ENCODE results near the gene LYL1.

The LYL1 gene

DNA sequence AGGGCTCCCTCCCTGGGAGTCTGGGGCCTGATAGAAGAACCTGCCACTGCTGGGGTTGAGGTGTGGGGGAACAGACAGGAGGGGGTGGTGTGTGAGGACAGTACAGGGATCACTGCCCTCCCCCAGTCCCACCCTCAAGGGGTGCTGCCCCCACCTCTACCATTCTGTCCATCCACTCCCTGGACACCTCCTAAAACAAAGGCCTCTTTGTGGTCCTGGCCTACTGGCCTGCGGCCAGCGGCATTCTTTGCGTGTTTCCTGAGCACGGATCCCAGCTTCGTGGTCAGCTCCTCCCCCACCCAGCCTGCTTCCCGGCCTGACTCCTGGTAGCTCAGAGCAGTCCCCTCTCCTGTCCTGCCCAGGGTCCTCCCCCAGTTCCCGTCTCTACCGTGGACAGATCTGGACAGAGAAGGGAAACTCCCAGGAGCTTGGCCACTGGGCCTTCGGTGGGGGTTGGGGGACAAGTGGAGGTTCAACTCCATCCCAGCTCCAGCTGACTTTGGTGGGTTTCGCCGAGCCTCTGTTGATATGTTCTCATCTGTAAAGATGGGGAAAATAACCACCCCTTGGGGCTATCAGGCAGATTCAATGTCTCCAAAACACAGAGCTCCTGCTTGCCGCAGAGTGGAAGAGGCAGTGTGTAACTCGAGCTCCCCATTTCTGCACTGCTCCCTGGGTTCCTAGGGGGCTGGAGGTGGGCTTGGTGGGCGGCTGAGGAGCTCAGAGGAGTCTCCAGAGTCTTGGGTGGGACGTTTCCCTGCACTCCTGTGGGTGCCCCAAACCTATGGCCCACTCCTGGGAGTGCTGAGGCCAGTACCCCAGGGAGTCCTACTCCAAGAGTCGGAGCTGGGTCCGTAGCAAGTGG lies 48.7 kb downstream of the LYL1 start:
- Histone ChIP-seq H3K79me1 (replicated peaks; ENCODE audit: low read length, poor library complexity, severe bottlenecking) (no peaks in the 10 kb centered on the region), H3K27me3 (ENCODE audit: control insufficient read depth in 1 of 2, insufficient read depth in 1 of 2, low read length in 2 of 2) (no peaks in the 10 kb centered on the region), H2BK5ac (ENCODE audit: low read depth, low read length, poor library complexity, severe bottlenecking) (peak overlapping the region; percentile 89), H4K8ac (ENCODE audit: low read length) (peak overlapping the region; percentile 97), H2BK15ac (ENCODE audit: low read depth, poor library complexity, severe bottlenecking) (peak overlapping the region; percentile 38), H3K23ac (ENCODE audit: low read length in 2 of 2) (peak overlapping the region in 1 of 2 experiments; percentile 63), H3K4ac (ENCODE audit: low read depth in 1 of 2, low read length in 2 of 2) (peak overlapping the region; percentile 52 to 98), H3K36me3 (ENCODE audit: control insufficient read depth in 1 of 2, insufficient read depth in 2 of 2, low read depth in 1 of 2, low read length in 2 of 2) (peaks cover 2 to 15% of the 10 kb centered on the region in 2 experiments), H3K27ac (ENCODE audit: low read length, poor library complexity, severe bottlenecking) (peak overlapping the region; percentile 86), H4K91ac (ENCODE audit: low read length) (peak overlapping the region; percentile 89), H2AFZ (ENCODE audit: low read depth, low read length) (no peak overlapping the region), H3K9ac (ENCODE audit: low read length) (peak overlapping the region; percentile 87), H3K4me2 (ENCODE audit: low read length, poor library complexity, severe bottlenecking) (no peak overlapping the region), H3K9me3 (ENCODE audit: control insufficient read depth, low read length) (no peaks in the 10 kb centered on the region), H3K4me3 (ENCODE audit: insufficient read depth in 1 of 2, low read depth in 1 of 2, low read length in 2 of 2) (peak overlapping the region in 1 of 2 experiments; percentile 46), H3K4me1 (ENCODE audit: control insufficient read depth, insufficient read depth, low read depth, low read length) (peaks cover 75% of the 10 kb centered on the region), H3K14ac (ENCODE audit: low read length in 2 of 2) (peak overlapping the region in 1 of 2 experiments; percentile 98), H3K18ac (ENCODE audit: low read depth in 1 of 2, low read length in 2 of 2) (peak overlapping the region; percentile 78 to 100), H2BK120ac (ENCODE audit: low read depth, low read length) (peak overlapping the region; percentile 69), H2BK12ac (ENCODE audit: low read length in 2 of 2) (peak overlapping the region; percentile 96 to 99), H2AK5ac (ENCODE audit: low read length, severe bottlenecking) (peak overlapping the region; percentile 100)
- peak; percentile 79 for DNase-seq
- WGBS, result 25% methylated on average over 17 of the region's 17 CpGs

DNA sequence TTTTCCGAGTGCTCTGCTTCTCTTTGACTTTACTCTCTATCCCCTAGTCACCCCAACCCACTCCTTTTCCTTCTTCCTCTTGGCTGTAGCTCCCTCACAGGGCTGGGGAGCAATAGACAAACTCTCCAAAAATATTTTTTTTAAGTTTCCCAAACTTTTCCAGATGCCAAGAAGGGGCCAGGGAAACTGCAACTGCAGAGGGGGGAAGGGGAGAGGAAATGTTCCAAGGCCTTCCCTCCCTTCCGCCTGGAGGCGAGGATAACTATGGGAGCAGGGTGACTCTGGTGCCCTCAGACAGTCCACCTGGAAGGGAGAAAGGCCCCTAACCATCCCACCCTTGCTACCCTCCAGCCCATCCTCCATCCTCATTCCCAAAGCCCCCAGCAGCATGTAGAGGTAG lies 49.4 kb downstream of the LYL1 start:
- H4K8ac ChIP-seq (ENCODE audit: low read length), result peak overlapping the region; percentile 97
- no peak for DNase-seq
- H3K4me2 ChIP-seq (ENCODE audit: low read length, poor library complexity, severe bottlenecking), result peak overlapping the region; percentile 14
- peaks cover 74% of the 10 kb centered on the region for H3K4me1 ChIP-seq (ENCODE audit: control insufficient read depth, insufficient read depth, low read depth, low read length)
- peak overlapping the region; percentile 78 to 100 for H3K18ac ChIP-seq (ENCODE audit: low read depth in 1 of 2, low read length in 2 of 2)
- 100% methylated on average over 1 of the region's 3 CpGs for WGBS
- H2BK15ac ChIP-seq (ENCODE audit: low read depth, poor library complexity, severe bottlenecking), result peak overlapping the region; percentile 38
- H3K79me1 ChIP-seq (replicated peaks; ENCODE audit: low read length, poor library complexity, severe bottlenecking), result no peaks in the 10 kb centered on the region
- H2BK12ac ChIP-seq (ENCODE audit: low read length in 2 of 2), result peak overlapping the region; percentile 95 to 97
- H2AK5ac ChIP-seq (ENCODE audit: low read length, severe bottlenecking), result peak overlapping the region; percentile 100
- peak overlapping the region; percentile 89 for H2BK5ac ChIP-seq (ENCODE audit: low read depth, low read length, poor library complexity, severe bottlenecking)
- peaks cover 2 to 15% of the 10 kb centered on the region in 2 experiments for H3K36me3 ChIP-seq (ENCODE audit: control insufficient read depth in 1 of 2, insufficient read depth in 2 of 2, low read depth in 1 of 2, low read length in 2 of 2)
- peak overlapping the region in 1 of 2 experiments; percentile 62 for H3K4me3 ChIP-seq (ENCODE audit: insufficient read depth in 1 of 2, low read depth in 1 of 2, low read length in 2 of 2)
- H3K27me3 ChIP-seq (ENCODE audit: control insufficient read depth in 1 of 2, insufficient read depth in 1 of 2, low read length in 2 of 2), result no peaks in the 10 kb centered on the region
- H3K4ac ChIP-seq (ENCODE audit: low read depth in 1 of 2, low read length in 2 of 2), result peak overlapping the region; percentile 22 to 52
- no peak overlapping the region for H2AFZ ChIP-seq (ENCODE audit: low read depth, low read length)
- no peaks in the 10 kb centered on the region for H3K9me3 ChIP-seq (ENCODE audit: control insufficient read depth, low read length)
- H3K27ac ChIP-seq (ENCODE audit: low read length, poor library complexity, severe bottlenecking), result peak overlapping the region; percentile 86
- H4K91ac ChIP-seq (ENCODE audit: low read length), result peak overlapping the region; percentile 53
- peak overlapping the region; percentile 69 for H2BK120ac ChIP-seq (ENCODE audit: low read depth, low read length)
- peak overlapping the region; percentile 87 for H3K9ac ChIP-seq (ENCODE audit: low read length)
- peak overlapping the region in 1 of 2 experiments; percentile 75 for H3K14ac ChIP-seq (ENCODE audit: low read length in 2 of 2)
- H3K23ac ChIP-seq (ENCODE audit: low read length in 2 of 2), result no peak overlapping the region

DNA sequence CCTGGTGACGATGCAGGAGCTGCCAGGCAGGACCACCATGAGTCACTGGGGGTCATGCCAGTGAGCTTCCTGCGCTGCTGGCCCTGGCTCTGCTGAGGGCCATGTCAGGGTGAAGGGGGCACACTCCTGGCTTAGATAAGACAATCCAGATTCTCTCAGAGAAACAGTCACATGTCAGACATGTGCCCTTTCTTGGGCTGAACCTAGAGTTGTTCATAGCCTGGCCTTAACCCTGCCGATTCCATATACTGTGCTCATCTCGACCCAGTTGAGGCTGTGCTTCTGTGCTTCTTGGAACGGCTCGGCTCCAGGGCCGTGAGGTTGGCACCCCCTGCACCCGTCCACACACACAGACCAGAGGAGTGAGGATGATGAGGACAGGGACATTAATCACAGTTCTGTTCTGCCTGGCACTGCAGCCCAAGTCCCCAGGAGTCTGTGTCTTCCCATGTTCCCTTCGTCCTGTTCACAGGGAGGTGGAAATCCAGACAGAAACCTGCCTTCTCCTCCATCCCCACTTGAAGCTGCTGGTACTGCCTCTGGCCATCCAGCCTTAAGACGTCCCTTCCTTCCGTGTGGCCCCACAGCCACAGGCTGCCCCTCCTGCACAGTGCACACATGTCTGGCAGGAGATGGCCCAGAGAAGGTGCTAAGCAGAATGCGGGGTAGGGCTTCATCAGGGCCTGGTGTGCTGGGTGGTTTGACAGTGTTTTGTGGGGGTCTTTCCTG lies 50.0 kb downstream of the LYL1 start:
- Histone ChIP-seq H2AFZ (ENCODE audit: low read depth, low read length) (no peak overlapping the region), H3K4me3 (ENCODE audit: insufficient read depth in 1 of 2, low read depth in 1 of 2, low read length in 2 of 2) (peak overlapping the region in 1 of 2 experiments; percentile 62), H3K27me3 (ENCODE audit: control insufficient read depth in 1 of 2, insufficient read depth in 1 of 2, low read length in 2 of 2) (no peaks in the 10 kb centered on the region), H2BK12ac (ENCODE audit: low read length in 2 of 2) (peak overlapping the region; percentile 93 to 97), H3K79me1 (replicated peaks; ENCODE audit: low read length, poor library complexity, severe bottlenecking) (no peaks in the 10 kb centered on the region), H4K91ac (ENCODE audit: low read length) (peak overlapping the region; percentile 73), H3K4me2 (ENCODE audit: low read length, poor library complexity, severe bottlenecking) (no peak overlapping the region), H3K18ac (ENCODE audit: low read depth in 1 of 2, low read length in 2 of 2) (peak overlapping the region; percentile 2 to 61), H3K14ac (ENCODE audit: low read length in 2 of 2) (peak overlapping the region in 1 of 2 experiments; percentile 19), H2BK15ac (ENCODE audit: low read depth, poor library complexity, severe bottlenecking) (peak overlapping the region; percentile 39), H2BK5ac (ENCODE audit: low read depth, low read length, poor library complexity, severe bottlenecking) (no peak overlapping the region), H3K23ac (ENCODE audit: low read length in 2 of 2) (no peak overlapping the region), H4K8ac (ENCODE audit: low read length) (peak overlapping the region; percentile 88), H2BK120ac (ENCODE audit: low read depth, low read length) (peak overlapping the region; percentile 22), H2AK5ac (ENCODE audit: low read length, severe bottlenecking) (peak overlapping the region; percentile 100), H3K9ac (ENCODE audit: low read length) (peak overlapping the region; percentile 87), H3K27ac (ENCODE audit: low read length, poor library complexity, severe bottlenecking) (no peak overlapping the region), H3K4ac (ENCODE audit: low read depth in 1 of 2, low read length in 2 of 2) (peak overlapping the region; percentile 13 to 16), H3K9me3 (ENCODE audit: control insufficient read depth, low read length) (no peaks in the 10 kb centered on the region), H3K36me3 (ENCODE audit: control insufficient read depth in 1 of 2, insufficient read depth in 2 of 2, low read depth in 1 of 2, low read length in 2 of 2) (peaks cover 6 to 22% of the 10 kb centered on the region in 2 experiments), H3K4me1 (ENCODE audit: control insufficient read depth, insufficient read depth, low read depth, low read length) (peaks cover 68% of the 10 kb centered on the region)
- DNase-seq, result no peak
- 82% methylated on average over 11 of the region's 12 CpGs for WGBS

Measured in mesenchymal stem cell (in vitro differentiated cells and primary cell).